GM21786 (cell line): Measurements from ENCODE around the gene NR3C1.

Experiments used
- ATAC-seq: cut with Tn5 transposase; IDR thresholded peaks from one replicate; pipeline ENCODE4 v1.9.1; 2021; ENCODE audit not compliant: unreplicated experiment

NR3C1 gene

GRCh38 chr5:143314099-143314498 lies 89.4 kb downstream of the NR3C1 start:
- no peak for ATAC-seq

- no peak for ATAC-seq
These were observed 90.1 kb downstream of the NR3C1 start for GRCh38 chr5:143313298-143313852.

- ATAC-seq, result no peak
These were observed 90.7 kb downstream of the NR3C1 start for GRCh38 chr5:143312822-143313221.

GRCh38 chr5:143311955-143312354 lies 91.5 kb downstream of the NR3C1 start:
- ATAC-seq, result no peak

- ATAC-seq, result no peak
These were observed 92.1 kb downstream of the NR3C1 start for GRCh38 chr5:143311428-143311827.

- no peak for ATAC-seq
These were observed 93.6 kb downstream of the NR3C1 start for GRCh38 chr5:143309661-143310431.

- ATAC-seq, result no peak
These were observed 94.8 kb downstream of the NR3C1 start for GRCh38 chr5:143308731-143309130.

- ATAC-seq, result no peak
These were observed 97.4 kb downstream of the NR3C1 start for GRCh38 chr5:143306040-143306439.

- ATAC-seq, result no peak
These were observed 98.5 kb downstream of the NR3C1 start for GRCh38 chr5:143304836-143305475.

- no peak for ATAC-seq
These were observed 101.0 kb downstream of the NR3C1 start for GRCh38 chr5:143302341-143303045.

GRCh38 chr5:143297756-143298155 lies 105.7 kb downstream of the NR3C1 start:
- no peak for ATAC-seq

- no peak for ATAC-seq
These were observed 113.4 kb downstream of the NR3C1 start for GRCh38 chr5:143290125-143290524.

- no peak for ATAC-seq
These were observed 119.0 kb downstream of the NR3C1 start for GRCh38 chr5:143284521-143284920.

- ATAC-seq, result no peak
These were observed 119.5 kb downstream of the NR3C1 start for GRCh38 chr5:143284002-143284401.

GRCh38 chr5:143281226-143281625 lies 122.3 kb downstream of the NR3C1 start:
- ATAC-seq, result no peak

- no peak for ATAC-seq
These were observed 123.8 kb downstream of the NR3C1 start for GRCh38 chr5:143279698-143280097.

- no peak for ATAC-seq
These were observed 126.0 kb downstream of the NR3C1 start for GRCh38 chr5:143277536-143277935.

- ATAC-seq, result no peak
These were observed 127.7 kb downstream of the NR3C1 start for GRCh38 chr5:143275512-143276363.

GRCh38 chr5:143274952-143275351 lies 128.5 kb downstream of the NR3C1 start:
- no peak for ATAC-seq

- peak; percentile 60 for ATAC-seq
These were observed 132.1 kb downstream of the NR3C1 start for GRCh38 chr5:143271431-143271830.

GRCh38 chr5:143268388-143268787 lies 135.1 kb downstream of the NR3C1 start:
- ATAC-seq, result no peak
